ENCODE data around the gene LAMA2. TPM values are rescaled to one million over a fixed set of nuclear protein-coding genes. Genes with fewer than 3 reads are reported as not detected.

LAMA2 gene
- total and polyA plus RNA-seq, 2 of the 13 experiments (the other 11 are each of a cell fraction or from before 2014, with no cell fraction given), result 0.11 to 0.28 TPM

- Histone ChIP-seq H3K27me3 (ENCODE audit: control insufficient read depth in 1 of 2, insufficient read depth in 2 of 2, low read length in 2 of 2) (no peaks in the 10 kb centered on the region), H2AFZ (ENCODE audit: low read length) (no peak overlapping the region), H3K9me3 (ENCODE audit: low read length) (no peaks in the 10 kb centered on the region), H3K4me3 (replicated peaks in 1 of 3; ENCODE audit: insufficient read depth in 1 of 3, low read depth in 2 of 3, low read length in 3 of 3) (no peak overlapping the region), H4K20me1 (ENCODE audit: insufficient read depth, low read length) (no peaks in the 10 kb centered on the region), H3K79me2 (ENCODE audit: insufficient read depth, low read length) (no peaks in the 10 kb centered on the region), H3K9ac (ENCODE audit: insufficient read depth, low read depth, low read length) (no peak overlapping the region), H3K27ac (ENCODE audit: extremely low read length, insufficient read depth, low read length) (no peak overlapping the region), H3K4me1 (ENCODE audit: insufficient read depth, low read length) (no peaks in the 10 kb centered on the region), H3K4me2 (ENCODE audit: low read depth, low read length) (no peak overlapping the region), H3K36me3 (replicated peaks in 1 of 2; ENCODE audit: control insufficient read depth in 1 of 2, insufficient read depth in 2 of 2, low read length in 2 of 2) (no peaks in the 10 kb centered on the region)
- ATAC-seq (no peak), FAIRE-seq (no peak), DNase-seq (ENCODE audit: low spot score) (no peak)
- 81% methylated on average over 2 of the region's 2 CpGs for WGBS (ENCODE audit: low lambda C conversion rate)
- POLR2A ChIA-PET, result no interaction called here
- intact Hi-C loops (cut with micrococcal nuclease; ENCODE audit: unreplicated experiment), result no loop called here
- CTCF ChIA-PET (ENCODE audit: low intra/inter-chr PET ratio, low total read pairs), result interaction anchor here (1.3 kb wide), 1 partner anchor 1632 kb away, joined by 3 read pairs; no protein-coding TSS in a partner anchor
- no TSS peak for BruUV-seq (replicated peaks)
- in situ Hi-C loops (cut with HindIII; ENCODE audit: extremely low pct_ligation_motif_present, low pct_unique_long_range_greater_than_20kb), result no loop called here
- TF ChIP-seq SRF (IDR thresholded peaks at IDR 0.05; ENCODE audit: low read depth, low read length), result no peak
- no peak for TF ChIP-seq ZNF101 (CRISPR knock-in tag; IDR thresholded peaks at IDR 0.05; ENCODE audit: borderline replicate concordance, low read depth)
- TF ChIP-seq ZNF619 (CRISPR knock-in tag; IDR thresholded peaks at IDR 0.05), result no peak
- no peak for TF ChIP-seq RNF2 (conservative IDR thresholded peaks at IDR 0.05; ENCODE audit: low read depth)
Measured at GRCh38 chr6:129368970-129369369, 486.0 kb downstream of the LAMA2 start.

- H3K9me3 ChIP-seq (ENCODE audit: low read length), result no peaks in the 10 kb centered on the region
- ChIA-PET POLR2A (no interaction called here), CTCF (ENCODE audit: low intra/inter-chr PET ratio, low total read pairs) (interaction anchor here (0.7 to 1.3 kb wide), 3 partner anchors 562 to 1763 kb away, joined by 3 read pairs; no protein-coding TSS in a partner anchor)
- H3K4me2 ChIP-seq (ENCODE audit: low read depth, low read length), result no peak overlapping the region
- H3K9ac ChIP-seq (ENCODE audit: insufficient read depth, low read depth, low read length), result no peak overlapping the region
- no peak for FAIRE-seq
- in situ Hi-C loops (cut with HindIII; ENCODE audit: extremely low pct_ligation_motif_present, low pct_unique_long_range_greater_than_20kb), result no loop called here
- H2AFZ ChIP-seq (ENCODE audit: low read length), result no peak overlapping the region
- no peaks in the 10 kb centered on the region for H3K36me3 ChIP-seq (replicated peaks in 1 of 2; ENCODE audit: control insufficient read depth in 1 of 2, insufficient read depth in 2 of 2, low read length in 2 of 2)
- no peaks in the 10 kb centered on the region for H3K27me3 ChIP-seq (ENCODE audit: control insufficient read depth in 1 of 2, insufficient read depth in 2 of 2, low read length in 2 of 2)
- H3K79me2 ChIP-seq (ENCODE audit: insufficient read depth, low read length), result no peaks in the 10 kb centered on the region
- 10% methylated on average over 5 of the region's 5 CpGs for WGBS (ENCODE audit: low lambda C conversion rate)
- H3K4me1 ChIP-seq (ENCODE audit: insufficient read depth, low read length), result no peaks in the 10 kb centered on the region
- no peak overlapping the region for H3K27ac ChIP-seq (ENCODE audit: extremely low read length, insufficient read depth, low read length)
- BruUV-seq (replicated peaks), result no TSS peak
- H3K4me3 ChIP-seq (replicated peaks in 1 of 3; ENCODE audit: insufficient read depth in 1 of 3, low read depth in 2 of 3, low read length in 3 of 3), result no peak overlapping the region
- intact Hi-C loops (cut with micrococcal nuclease; ENCODE audit: unreplicated experiment), result loop anchor here (1.0 to 2.0 kb wide), 3 partner anchors 562 to 1631 kb away; no protein-coding TSS in a partner anchor
- H4K20me1 ChIP-seq (ENCODE audit: insufficient read depth, low read length), result no peaks in the 10 kb centered on the region
- no peak for ATAC-seq
- no peak for DNase-seq (ENCODE audit: low spot score)
- TF ChIP-seq ZNF562 (CRISPR knock-in tag; IDR thresholded peaks at IDR 0.05; ENCODE audit: borderline replicate concordance) (no peak), ATF6 (CRISPR knock-in tag; conservative IDR thresholded peaks at IDR 0.05) (no peak), FOSL1 (CRISPR knock-in tag; IDR thresholded peaks at IDR 0.05; ENCODE audit: borderline replicate concordance) (no peak), TBP (CRISPR knock-in tag; IDR thresholded peaks at IDR 0.05) (no peak), ZNF350 (CRISPR knock-in tag; IDR thresholded peaks at IDR 0.05; ENCODE audit: borderline replicate concordance, low read depth) (no peak), IRF2 (CRISPR knock-in tag; IDR thresholded peaks at IDR 0.05) (no peak), ZNF30 (CRISPR knock-in tag; IDR thresholded peaks at IDR 0.05) (no peak), MATR3 (CRISPR knock-in tag; IDR thresholded peaks at IDR 0.05) (no peak), SIN3A (IDR thresholded peaks at IDR 0.05; ENCODE audit: borderline replicate concordance, low read depth, low read length) (no peak), PLSCR1 (CRISPR knock-in tag; IDR thresholded peaks at IDR 0.05; ENCODE audit: borderline replicate concordance) (no peak), MEIS1 (CRISPR knock-in tag; IDR thresholded peaks at IDR 0.05; ENCODE audit: borderline replicate concordance) (no peak), RARA (CRISPR knock-in tag; IDR thresholded peaks at IDR 0.05) (no peak), ADNP (CRISPR knock-in tag; IDR thresholded peaks at IDR 0.05) (no peak), SP1 (IDR thresholded peaks at IDR 0.05) (no peak), SP1 (CRISPR knock-in tag; IDR thresholded peaks at IDR 0.05) (no peak)
Measured at GRCh38 chr6:129369737-129370136, 486.8 kb downstream of the LAMA2 start.

Measured in HepG2 (cell line).